Subcutaneous adipose tissue (tissue), 4 donors: ENCODE data around the gene LCLAT1. TPM values are rescaled to one million over a fixed set of nuclear protein-coding genes. Genes with fewer than 3 reads are reported as not detected.

Source experiments
- small RNA-seq: library from RNA; depleted of rRNA; stranded (forward); fragments of <200 nt; gene quantifications from one replicate; pipeline ENCODE3, GENCODE V24; 2016
- total RNA-seq, 4 donors: library from RNA; depleted of rRNA; stranded (reverse); fragments of >200 nt; gene quantifications; one replicate each; pipeline ENCODE4 v1.1.0, GENCODE V29; 2016
- TF ChIP-seq, protein P1 (sequence below): fragments of 450-650 bp; IDR thresholded peaks from one replicate; pipeline ENCODE4 v1.5.1; 2016; ENCODE audit warnings: low read depth, mild to moderate bottlenecking, control low read depth, antibody characterized with exemption, moderate library complexity

The LCLAT1 gene
- total RNA-seq, 4 donors from 2014 or later: 4.0 to 12.4 (median 7.6) TPM

DNA sequence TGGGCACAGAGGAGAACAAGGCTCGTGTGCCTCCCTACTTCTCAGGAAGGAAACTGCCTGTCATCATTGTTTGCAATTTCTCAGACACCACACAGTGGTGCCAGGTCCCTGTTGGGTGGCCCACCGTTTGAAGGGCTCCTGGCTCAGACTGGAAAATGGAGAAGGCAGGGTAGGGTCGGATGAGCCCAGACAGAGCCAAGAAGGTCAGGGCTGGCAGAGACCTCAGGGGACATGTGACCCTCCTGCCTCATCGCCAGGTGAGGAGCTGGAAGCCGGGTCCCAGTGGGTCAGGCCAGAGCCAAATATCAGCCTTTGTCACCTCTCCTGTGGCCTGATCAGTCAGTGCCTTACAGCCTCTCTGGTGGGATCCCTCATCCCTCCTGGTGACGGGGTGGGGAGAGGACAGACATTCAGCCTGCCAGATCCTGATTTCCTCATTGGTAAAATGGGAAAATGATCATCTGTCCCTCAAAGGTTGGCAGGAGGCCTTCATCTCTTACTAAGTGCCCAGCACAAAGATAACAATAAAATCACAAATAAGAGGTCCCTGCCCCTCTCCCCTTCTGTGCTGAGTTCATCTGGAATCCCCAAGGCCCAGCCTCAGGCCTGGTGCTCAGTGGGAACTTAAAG lies 242.6 kb downstream of the LCLAT1 start:
- TF ChIP-seq, protein P1, sequence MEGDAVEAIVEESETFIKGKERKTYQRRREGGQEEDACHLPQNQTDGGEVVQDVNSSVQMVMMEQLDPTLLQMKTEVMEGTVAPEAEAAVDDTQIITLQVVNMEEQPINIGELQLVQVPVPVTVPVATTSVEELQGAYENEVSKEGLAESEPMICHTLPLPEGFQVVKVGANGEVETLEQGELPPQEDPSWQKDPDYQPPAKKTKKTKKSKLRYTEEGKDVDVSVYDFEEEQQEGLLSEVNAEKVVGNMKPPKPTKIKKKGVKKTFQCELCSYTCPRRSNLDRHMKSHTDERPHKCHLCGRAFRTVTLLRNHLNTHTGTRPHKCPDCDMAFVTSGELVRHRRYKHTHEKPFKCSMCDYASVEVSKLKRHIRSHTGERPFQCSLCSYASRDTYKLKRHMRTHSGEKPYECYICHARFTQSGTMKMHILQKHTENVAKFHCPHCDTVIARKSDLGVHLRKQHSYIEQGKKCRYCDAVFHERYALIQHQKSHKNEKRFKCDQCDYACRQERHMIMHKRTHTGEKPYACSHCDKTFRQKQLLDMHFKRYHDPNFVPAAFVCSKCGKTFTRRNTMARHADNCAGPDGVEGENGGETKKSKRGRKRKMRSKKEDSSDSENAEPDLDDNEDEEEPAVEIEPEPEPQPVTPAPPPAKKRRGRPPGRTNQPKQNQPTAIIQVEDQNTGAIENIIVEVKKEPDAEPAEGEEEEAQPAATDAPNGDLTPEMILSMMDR: no peak

DNA sequence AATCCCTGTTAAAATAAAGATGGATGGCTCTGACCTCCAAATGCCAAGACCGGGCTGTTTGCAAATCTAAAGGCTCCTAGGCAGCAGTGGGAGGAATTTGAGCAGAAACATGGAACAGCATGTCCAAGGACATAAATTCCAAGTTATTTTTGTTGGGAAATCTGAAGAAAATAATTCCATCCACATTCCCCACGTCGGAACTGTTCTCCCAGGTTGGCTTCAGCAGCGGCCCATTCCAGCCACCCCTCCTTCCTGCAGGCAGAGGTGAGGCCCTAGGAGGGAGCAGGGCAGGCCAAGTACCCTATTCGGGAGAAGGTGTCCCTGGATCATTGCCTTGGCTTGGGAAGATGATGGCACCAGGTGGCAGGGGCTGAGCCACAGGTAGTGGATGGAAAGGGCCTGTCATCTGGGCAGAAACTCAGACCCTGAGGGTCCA lies 243.1 kb downstream of the LCLAT1 start:
- TF ChIP-seq, protein P1: no peak

DNA sequence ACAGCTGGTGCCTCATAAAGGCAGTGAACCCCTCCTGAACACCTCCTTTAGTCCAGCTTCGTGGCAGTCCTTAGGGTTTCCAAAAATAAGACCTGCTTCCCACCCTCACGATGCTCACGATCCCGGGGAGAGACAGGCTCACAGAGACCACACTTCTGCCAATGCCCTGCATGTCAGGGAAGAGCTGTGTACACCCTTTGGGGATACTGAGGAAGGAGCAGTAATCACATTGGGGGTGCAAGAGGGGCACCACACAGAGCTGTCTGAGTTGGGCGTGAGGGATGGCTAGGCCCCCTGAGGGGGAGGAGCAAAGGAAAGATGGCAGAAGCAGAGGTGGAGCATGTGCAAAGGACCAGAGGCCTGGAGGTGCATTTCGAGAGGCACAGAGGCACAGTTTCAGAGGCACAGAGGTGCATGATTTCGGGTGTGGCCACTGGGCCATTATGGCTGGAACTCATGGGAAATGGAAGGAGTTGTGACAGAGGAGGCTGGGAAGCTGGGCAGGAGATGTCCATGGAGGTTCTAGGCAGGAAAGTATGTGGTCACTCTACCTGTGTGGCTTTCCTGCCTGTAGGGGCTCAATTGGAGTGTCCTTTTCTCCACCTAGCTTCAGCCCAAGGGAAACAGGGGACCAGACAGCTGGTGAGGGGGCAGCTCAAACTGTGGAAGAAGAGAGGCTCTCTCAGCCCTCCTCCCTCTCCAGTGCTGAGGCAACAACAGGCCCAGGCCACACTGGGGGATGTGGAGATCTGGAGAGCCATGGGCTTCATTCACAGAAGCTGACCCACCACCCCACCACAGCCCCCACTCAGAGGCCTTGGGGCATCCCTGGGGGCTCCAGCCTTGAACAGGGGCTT lies 244.3 kb downstream of the LCLAT1 start:
- TF ChIP-seq, protein P1: no peak

DNA sequence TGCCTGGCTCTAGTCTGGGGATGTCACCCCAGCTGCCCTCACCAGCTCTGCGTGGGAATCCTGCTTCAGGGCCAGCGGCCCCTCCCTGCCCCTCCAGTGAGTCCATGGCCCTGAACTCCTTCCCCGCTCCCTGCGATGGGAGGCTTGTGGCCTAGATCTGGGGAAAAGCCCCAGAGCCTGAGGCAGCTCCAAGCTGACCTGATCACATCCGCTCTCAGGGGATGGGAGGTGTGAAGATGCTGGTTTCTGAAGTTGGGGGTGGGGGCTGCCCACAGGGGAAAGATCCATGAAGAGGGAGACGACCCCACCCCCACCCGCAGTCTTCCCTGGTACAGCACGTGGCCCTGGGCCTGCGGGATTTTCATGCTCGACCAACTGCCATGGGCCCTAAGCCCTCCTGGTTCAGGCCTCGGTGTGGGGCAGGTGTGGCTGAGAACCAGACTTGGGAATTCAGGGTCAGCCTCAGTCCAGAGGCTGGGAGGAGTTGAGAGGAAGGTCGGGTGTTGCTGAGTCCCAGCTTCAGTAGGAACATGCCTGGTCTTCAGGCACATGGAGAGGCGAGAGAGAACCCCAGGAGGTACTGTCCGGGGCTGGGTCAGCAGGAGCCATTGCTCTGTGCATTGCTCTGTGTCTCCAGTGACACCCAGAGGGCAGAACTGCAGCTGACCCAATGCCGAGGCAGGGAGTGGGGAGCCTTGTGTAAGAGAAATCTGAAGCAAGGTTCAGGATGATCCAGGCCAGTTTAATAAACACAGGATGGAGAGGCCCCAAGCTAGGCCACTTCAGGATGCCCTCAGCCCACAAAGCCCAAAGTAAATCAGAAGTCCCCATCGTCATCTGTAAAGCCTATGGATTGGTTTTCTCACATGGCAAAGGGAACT lies 245.1 kb downstream of the LCLAT1 start:
- TF ChIP-seq, protein P1: no peak

DNA sequence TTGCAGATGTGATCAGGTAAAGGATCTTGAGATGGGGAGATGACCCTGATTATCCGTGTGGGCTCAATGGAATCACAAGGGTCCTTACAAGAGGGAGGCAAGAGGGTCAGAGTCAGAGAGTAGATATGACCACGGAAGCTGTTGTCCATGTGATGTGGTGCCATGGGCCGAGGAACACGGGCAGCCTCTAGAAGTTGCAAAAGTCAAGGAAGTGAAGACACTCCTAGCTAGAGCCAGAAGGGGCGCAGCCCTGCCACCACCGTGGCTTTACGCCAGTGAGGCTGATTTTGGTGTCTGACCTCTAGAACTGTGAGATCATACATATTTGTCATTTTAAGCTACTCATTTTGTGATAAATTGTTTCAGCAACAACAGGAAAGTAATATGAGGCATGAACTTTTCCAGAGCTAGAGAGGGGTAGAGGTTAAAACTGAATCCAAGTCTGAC lies 245.8 kb downstream of the LCLAT1 start:
- TF ChIP-seq, protein P1: no peak

Small RNAs within 50 kb of the gene (small RNA-seq; reads per million reads assigned to genes)
- gene AC073255.1: not detected

Other genes with a start within 250 kb of the LCLAT1 start
- 10 to 100 TPM; 11.7 to 16.3 (median 12.5) TPM for gene LBH, start 215.7 kb upstream of the LCLAT1 start, total RNA-seq